Kidney tubule cell (primary cell): Measurements from ENCODE around the gene LGALS9C.
A peak's percentile ranks its signal among the peaks of the same experiment; 100 is the strongest.
"Not testable (repeated sequence)": the region's sequence is repeated elsewhere in the genome, so short reads cannot be mapped to it uniquely, and the experiment has no call there.

Experiments used
- DNase-seq: peaks from one replicate; pipeline ENCODE4 v3.0.0-alpha.2; 2018; ENCODE audit warnings: low spot score

LGALS9C gene

DNA sequence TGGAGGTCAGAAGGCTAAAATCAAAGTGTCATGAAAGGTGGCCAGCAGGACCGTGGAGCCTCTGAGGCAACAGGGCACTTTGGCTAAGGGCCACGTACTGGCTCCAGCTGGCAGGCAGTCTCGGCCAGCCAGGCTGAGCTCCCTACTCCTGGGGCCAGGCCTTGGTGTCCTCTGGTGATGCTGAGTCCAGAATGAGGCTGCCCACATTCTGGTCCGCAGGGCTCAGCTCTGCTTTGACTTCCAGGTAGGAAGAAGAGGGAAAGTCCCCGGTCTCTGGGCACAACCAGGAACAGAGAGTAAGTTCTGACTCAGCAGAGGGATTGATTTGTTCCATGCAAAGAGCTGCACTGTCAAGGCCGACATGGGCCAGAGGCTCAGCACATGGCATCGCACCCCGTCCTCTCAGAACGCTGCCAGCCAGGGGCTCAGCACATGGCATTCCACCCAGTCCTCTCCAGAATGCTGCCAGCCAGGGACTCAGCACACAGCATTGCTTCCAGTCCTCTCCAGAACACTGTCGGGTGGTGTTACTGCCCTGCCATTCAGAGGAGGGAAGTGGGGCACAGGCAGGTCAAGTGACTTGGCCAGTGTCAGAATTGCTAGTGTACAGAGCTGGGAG is 2.5 kb downstream of the LGALS9C start:
- peak; percentile 13 for DNase-seq

DNA sequence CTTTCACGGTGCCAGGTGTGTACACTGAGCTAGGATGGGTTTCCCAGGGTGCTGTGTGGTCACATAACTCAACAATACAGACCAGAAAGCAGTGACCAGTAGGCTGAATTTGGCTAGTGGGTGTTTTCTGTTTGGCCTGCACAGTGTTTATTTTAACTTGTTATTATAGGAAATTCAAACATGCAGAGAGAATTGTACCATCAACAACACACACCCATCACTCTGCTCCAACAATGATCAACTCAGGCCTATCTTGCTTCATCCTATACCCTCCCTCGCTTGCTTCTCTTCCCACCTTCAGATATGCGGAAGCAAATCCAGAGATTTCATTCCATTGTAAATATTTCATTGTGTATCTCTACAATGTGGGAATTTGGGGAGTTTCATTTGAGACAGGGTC is 5.2 kb downstream of the LGALS9C start:
- not testable (repeated sequence) for DNase-seq

DNA sequence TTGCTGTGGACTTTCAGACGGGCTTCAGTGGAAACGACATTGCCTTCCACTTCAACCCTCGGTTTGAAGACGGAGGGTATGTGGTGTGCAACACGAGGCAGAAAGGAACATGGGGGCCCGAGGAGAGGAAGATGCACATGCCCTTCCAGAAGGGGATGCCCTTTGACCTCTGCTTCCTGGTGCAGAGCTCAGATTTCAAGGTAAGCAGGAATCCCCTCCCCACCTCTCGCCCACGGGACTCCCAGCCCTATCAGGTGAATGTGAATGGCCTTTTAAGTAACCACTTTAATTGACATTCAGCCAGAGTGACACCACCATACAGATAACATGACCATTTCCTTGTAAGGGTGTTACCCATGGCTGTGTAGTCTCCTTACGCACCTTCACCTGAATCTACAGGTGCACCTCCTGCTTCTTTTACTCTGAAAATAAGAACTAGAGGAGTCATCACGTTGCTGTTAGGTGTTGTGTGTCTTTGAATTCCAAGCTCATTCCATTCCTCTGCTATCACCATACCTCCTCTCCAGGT is 9.4 kb downstream of the LGALS9C start:
- DNase-seq: not testable (repeated sequence)

DNA sequence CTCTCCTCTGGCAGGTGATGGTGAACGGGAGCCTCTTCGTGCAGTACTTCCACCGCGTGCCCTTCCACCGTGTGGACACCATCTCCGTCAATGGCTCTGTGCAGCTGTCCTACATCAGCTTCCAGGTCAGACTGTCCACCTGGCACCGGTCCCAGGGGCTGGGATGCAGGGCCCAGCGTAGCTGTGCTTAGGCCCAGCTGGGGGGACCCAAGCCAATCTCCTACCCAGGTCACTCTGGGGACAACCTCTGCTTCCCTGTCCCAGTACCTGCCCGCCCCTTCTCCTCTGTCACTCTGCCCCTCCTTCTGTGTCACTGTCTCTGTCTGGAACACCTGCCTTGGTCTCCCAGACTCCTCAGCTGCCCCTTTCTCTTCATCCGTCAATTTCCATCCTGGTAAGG is 11.0 kb downstream of the LGALS9C start:
- not testable (repeated sequence) for DNase-seq

DNA sequence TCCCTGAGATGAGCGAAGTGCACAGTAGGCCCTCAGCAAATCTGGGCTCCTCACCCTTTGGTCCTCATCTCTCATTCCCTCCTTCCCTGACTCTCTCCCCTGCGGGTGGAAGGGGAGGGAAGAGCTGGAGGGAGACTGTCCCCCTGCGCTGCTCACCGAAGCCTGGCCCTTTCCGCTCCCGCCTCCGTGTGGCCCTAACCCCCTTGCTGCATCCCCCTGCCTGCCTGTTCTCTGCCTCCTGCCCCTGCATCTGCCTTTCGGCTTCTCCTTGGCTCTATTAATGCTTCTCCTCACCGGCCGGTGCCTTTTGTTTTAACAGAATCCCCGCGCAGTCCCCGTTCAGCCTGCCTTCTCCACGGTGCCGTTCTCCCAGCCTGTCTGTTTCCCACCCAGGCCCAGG is 12.0 kb downstream of the LGALS9C start:
- not testable (repeated sequence) for DNase-seq

DNA sequence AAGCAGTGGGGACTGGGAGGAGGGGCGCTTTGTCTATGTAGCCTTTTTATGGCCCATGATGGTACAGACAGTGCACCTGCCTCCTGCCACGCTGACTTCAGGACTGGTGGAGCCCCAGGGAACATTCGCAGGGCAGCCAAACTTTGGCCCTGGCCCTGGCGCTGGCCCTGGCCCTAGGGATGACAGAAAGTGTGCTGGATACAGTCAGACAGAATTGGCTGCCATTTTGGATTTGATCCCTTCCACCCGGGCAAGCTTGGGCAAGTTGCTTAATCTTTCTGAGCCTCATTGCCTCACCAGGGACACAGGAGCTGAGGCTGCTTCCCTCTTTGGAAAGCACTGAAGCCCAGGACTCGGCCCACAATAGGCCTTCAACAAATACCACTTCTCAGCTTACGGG is 13.4 kb downstream of the LGALS9C start:
- DNase-seq: not testable (repeated sequence)

DNA sequence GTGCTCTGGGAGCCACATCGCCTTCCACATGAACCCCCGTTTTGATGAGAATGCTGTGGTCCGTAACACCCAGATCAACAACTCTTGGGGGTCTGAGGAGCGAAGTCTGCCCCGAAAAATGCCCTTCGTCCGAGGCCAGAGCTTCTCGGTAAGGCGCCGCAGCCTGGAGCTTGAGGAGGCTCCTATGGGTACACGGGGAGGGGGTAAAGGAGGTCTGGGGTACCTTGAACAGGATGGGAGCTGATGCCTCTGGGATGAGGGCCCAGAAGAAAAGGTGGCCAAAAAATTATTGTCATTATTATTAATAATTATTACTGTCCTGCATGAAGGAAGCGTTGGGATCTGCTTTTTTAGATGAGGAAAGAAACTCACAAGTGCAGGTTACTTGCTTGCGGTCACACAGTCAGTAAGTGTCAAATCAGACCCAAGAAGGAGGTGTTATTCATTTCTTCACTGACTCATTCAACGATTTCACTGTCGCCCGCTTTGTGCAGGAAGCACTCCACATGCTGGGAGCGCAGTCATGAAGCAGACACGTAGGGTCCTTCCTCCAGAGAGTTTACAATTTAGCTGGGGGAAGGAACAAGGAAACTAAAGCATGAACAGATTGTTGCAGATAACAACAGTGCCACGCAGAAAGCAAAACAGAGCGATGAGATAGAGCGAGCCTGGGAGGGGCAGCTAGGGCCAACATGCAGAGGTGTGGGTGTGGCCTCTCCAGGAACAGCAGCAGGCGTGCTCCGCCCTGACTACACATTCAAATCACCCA is 16.3 kb downstream of the LGALS9C start:
- not testable (repeated sequence) for DNase-seq

DNA sequence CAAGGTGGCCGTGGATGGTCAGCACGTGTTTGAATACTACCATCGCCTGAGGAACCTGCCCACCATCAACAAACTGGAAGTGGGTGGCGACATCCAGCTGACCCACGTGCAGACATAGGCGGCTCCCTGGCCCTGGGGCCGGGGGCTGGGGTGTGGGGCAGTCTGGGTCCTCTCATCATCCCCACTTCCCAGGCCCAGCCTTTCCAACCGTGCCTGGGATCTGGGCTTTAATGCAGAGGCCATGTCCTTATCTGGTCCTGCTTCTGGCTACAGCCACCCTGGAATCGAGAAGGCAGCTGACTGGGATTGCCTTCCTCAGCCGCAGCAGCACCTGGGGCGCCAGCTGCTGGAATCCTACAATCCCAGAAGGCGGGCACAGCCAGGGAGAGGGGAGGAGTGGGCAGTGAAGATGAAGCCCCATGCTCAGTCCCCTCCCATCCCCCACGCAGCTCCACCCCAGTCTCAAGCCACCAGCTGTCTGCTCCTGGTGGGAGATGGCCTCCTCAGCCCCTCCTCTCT is 17.7 kb downstream of the LGALS9C start:
- DNase-seq: not testable (repeated sequence)

DNA sequence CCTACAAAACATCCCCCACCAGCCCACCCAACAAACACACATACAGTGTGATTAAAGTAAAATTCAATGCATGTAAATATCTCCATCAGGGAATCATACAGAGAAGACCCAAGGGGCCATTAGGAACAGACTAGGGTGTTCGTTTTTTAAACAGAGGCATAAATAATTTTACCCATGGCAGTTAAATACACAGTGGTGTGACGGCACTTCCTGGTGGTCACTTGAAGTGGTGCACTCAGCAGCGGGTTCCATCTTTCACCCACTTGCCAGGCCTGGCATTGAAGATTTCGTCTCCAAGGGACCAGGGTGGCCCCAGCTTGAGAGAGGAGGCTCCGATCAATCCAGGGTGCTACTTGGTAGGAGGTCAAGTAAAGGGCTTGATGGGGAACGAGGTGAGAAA is 20.5 kb downstream of the LGALS9C start:
- not testable (repeated sequence) for DNase-seq

DNA sequence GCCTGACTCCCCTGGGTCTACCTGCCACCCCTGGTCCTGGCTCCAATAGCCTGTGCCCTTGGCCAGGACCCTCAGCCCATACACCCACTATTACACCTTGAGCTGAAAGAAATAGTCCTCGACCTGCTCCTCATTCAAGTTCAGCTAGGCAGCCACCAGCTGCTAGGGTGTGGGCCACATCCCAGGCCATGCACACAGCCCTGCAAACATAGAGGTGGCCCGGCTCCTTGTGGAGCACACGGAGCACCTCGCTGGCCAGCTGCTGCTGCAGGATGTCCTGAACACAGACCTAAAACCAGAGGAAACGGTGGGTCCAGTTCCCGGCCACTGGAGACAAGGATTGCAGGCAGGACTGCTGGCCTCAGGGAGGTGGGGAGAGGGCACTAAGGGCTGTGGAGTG is 22.5 kb downstream of the LGALS9C start:
- not testable (repeated sequence) for DNase-seq

DNA sequence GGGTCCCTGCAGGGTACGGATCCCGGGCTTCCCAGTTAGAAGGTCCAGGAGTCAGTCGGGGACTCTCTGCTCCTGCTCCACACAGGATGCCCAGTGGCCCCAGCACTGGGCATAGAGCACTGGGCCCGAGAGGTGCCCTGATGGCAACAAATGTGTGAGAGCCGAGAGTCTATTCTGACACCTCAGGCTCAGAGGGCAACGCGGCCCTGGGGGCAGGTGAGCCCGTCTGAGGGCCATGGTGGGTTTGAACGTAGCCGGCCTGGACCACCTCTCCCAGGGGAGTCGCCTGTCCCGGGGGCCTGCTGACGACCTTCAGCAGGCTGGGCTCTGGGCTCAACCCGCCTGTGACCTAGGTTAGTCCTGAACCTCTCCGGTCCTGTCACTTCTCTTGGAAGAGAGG is 23.2 kb downstream of the LGALS9C start:
- DNase-seq: not testable (repeated sequence)

DNA sequence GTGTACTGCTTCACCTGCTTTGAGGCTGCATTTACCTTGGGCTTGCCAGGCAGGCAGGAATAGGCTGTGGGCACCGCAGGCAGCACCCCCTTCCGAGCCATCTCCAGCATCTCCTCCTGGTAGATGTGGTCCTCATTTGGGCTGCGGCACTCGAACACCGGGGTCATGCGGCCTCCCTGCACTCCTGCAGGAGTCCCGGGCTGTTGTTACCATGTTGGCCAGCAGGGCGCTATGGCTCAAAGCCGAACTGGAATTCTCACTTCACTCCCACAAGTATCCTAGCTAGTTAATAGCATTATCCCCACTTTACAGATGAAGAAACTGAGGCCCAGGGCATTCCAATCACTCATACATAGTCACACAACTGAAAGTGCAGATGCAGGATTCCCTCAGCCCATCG is 23.7 kb downstream of the LGALS9C start:
- not testable (repeated sequence) for DNase-seq

DNA sequence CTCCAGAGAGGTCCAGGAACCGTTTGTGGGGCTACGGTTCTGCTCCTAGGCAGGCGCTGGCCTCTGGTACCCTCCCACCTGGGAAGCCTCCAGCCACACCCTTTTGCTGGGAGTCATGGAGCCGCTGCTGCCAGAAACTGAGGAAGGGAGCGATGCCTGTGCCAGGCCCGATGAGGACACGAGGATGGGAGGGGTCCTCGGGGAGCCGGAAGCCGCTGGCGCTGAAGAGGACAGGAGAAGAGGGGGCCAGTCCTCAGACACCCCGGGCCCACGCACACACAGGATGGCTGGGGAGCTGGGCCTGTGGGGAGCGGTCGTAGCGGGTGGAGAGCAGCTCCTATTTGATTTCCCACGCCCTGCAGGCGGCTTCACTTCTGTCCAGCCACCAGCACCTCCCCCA is 24.2 kb downstream of the LGALS9C start:
- DNase-seq: not testable (repeated sequence)

DNA sequence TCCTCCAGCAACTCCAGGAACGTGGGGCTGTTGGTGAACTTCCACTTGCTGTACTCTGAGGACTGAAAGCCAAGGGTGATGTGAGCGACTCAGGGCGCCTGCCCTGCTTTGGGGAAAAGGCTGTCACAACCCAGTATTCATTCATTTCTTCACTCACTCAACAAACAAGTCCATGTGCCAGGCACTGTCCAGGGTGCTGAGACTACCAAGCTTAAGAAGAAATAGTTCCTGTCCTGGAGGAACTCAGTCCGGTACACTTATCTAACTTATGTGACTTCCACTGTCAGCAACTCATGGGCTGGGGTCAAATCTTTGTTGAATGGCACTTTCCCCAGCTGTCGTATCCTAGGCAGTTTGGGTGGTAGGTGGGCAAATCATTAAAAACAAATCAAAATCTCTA is 26.6 kb downstream of the LGALS9C start:
- not testable (repeated sequence) for DNase-seq

DNA sequence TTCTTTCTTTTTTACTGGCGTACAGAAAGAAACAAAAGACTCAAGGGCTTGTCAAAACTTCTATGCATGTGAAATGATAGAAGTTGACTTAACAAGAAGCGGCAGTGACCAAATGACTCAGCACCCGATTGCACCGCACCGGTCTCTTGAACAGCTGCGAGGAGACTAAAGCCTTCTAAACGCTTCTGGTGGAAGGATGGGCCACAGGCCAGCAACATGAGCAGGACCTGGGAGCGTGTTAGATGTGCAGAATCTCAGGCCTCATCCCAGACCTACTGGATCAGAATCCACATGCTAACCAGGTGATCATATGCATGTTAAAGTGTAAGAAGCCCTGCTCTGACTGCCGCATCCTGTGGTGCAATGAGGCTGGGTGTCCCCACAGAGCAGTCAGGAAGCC is 31.1 kb downstream of the LGALS9C start:
- DNase-seq: not testable (repeated sequence)

DNA sequence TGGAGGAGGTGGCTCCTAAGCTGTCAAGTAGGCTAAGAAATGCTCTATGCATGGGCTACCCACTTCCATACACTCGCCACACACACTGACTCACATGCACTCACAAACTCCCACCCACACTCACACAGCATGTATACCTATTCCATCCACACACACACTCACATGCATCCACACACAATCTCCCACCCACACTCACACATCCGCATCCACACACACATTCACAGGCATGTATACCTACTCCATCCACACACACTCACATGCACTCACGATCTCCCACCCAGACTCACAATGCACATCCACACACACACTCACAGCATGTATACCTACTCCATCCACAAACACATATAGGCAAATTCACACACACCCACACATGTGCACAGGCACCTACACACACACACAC is 32.1 kb downstream of the LGALS9C start:
- not testable (repeated sequence) for DNase-seq

DNA sequence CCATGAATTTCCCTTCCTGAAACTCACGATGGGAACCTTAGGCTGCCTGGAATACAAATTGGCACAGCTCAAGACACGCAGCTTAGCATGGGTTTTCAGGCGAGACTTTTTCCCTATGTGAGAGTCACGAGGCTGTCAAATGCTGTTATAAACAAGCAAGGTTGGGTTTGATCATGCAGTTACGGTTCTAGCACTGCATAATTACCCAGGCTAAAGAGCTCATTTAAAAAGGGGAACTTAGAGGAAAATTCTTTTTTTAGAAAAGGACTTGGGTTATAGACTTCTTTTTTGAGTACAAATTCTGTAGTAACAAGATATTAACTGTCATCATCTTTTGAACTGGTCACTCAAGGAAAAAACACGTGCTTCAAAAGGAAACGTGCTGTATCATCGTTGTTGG is 44.5 kb downstream of the LGALS9C start:
- not testable (repeated sequence) for DNase-seq

DNA sequence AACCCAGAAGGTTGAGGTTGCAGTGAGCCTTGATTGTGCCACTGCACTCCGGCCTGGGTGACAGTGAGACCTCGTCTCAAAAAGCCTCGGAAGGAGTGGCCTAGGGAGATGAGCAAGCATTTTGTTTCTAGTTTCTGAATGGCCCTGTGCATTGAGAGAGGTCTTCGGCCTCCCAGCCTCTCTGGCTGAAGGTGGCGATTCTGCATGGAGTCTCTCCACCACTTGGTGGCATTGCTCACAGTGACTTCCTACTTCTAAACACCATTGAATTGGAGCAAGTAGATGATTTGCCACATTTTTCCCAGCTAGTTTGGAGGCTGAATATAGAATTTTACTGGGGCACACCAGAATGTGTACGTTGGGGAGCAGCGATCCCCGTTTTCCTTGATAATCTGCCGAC is 48.4 kb downstream of the LGALS9C start:
- not testable (repeated sequence) for DNase-seq

DNA sequence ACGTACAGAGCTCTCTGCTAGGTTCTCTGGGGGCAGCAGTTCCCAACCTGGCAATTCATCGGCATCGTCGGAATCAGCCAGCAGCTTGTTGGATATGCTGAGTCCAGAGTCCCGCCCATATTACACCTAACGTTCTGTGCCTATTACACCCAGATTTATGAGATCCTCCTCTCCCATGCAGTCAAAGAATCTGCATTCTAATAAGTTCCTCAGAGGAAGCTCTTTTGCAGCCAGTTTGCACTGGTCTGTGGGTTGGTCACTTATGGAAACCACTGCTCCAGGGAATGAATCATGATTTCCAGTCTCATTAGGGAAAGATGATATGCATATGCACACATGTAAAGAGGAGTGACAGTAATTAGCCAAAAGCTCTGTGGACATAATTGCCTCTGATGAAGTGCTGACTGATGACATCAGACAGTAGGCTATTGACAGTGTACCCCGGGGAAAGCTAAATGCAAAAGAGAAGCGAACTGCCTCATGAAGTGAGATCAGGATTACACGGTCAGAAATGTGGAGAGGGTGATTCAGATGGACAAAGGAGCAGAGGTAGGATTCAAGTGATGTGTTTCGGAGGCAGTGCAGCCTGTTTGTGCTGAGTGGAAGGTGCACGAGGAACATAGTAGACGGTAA is 49.7 kb downstream of the LGALS9C start:
- DNase-seq: not testable (repeated sequence)

DNA sequence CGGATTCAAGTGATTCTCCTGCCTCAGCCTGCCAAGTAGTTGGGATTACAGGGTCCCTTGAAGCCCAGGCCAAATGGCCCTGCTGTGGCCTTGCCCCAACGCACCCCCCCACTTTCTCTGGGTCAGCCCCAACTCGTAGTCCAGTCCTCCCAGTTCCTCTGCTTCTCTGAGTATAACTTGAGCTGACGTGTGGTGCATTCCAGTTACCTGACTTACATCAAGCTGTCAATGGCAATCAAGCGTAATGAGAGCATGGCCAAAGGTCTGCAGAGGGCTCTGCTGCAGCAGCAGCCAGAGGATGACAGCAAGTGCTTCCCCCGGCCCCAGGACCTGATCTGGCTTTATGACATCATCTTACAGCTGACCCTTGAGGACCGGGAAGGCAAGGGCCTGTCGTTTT is 50.8 kb downstream of the LGALS9C start:
- DNase-seq: peak; percentile 18

DNA sequence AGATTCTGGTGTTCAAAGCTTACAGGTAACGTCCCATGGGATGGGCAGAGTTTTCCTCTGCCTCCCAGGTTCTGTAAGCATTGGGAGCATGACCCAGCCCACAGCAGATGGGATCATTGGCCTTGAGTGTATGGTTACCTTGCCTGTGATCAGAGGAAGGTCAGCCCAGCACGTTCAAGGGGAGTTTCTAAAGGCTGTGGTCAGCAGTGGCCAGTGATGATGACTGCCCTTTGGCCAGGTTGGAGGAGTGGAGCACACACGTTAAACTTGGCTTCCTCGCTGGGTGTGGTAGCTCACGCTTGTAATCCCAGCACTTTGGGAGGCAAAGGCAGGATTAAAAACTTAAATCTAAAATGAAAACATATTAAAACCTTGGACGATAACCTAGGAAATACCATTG is 51.8 kb downstream of the LGALS9C start:
- not testable (repeated sequence) for DNase-seq

DNA sequence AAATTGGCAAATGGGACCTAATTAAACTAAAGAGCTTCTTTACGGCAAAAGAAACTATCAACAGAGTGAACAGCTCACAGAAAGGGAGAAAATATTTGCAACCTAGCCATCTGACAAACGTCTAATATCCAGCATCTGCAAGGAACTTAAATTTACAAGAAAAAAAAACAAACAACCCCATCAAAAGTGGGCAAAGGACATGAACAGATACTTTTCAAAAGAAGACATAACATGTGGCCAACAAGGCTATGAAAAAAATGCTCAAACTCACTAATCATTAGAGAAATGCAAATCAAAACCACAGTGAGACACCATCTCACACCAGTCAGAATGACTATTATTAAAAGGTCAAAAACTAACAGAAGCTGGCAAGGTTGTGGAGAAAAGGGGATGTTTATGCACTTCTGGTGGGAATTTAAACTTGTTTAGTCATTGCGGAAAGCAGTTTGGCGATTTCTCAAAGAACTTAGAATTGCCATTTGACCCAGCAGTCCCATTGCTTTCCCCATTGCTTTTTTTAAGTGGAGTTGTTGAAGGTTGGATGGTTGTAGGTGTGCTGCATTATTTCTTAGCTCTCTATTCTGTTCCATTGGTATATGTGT is 52.4 kb downstream of the LGALS9C start:
- not testable (repeated sequence) for DNase-seq
